ENCODE measurements around the gene CBX6. TPM values are rescaled to one million over a fixed set of nuclear protein-coding genes. Genes with fewer than 3 reads are reported as not detected.

CBX6 gene
- total and polyA plus RNA-seq, 2 of the 8 experiments (the other 6 are each of a cell fraction or from before 2014, with no cell fraction given) = 10.6 to 27.5 TPM

DNA sequence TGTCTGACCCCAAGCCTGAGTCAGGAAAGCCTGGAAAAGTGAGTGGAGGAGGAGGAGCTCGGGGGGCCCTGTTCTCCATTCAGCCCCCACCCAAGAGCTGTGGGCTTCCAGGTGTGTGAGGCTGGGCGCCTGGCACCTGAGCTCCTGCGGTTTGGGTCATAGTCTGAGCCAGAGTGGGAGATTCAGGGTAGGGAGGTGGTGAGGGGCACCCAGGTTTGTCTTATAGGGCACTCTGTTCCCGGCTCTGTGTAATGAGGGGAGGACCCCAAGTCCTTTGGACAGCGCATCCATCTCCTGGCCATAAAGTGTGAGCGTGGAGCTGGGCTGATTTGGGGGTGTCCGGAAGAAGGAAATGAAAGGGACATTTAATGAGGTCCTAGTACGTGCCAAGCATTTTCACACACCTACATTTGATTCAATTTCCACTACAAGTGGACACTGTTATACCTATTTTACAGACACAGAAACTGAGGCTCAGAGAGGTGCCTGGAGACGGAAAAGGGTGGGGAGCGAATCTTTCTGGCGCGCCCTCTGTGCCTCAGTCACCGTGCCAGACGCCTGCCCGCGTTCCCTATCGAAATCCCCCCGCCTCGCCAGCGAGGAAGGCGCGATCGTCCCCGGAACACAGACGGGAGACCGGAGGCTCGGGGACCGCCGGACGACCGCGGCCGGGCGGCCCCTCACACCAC, 29.4 kb downstream of the CBX6 start (continued):
- TF ChIP-seq BRCA1 (IDR thresholded peaks at IDR 0.05; ENCODE audit: low read depth, low read length) (no peak), TAF1 (IDR thresholded peaks at IDR 0.05; ENCODE audit: low read depth, low read length) (no peak), CHD1 (IDR thresholded peaks at IDR 0.05; ENCODE audit: low read depth, low read length) (no peak), POLR2AphosphoS5 (IDR thresholded peaks at IDR 0.05; ENCODE audit: low read depth, low read length) (no peak)
- TF ChIP-seq, protein P1, sequence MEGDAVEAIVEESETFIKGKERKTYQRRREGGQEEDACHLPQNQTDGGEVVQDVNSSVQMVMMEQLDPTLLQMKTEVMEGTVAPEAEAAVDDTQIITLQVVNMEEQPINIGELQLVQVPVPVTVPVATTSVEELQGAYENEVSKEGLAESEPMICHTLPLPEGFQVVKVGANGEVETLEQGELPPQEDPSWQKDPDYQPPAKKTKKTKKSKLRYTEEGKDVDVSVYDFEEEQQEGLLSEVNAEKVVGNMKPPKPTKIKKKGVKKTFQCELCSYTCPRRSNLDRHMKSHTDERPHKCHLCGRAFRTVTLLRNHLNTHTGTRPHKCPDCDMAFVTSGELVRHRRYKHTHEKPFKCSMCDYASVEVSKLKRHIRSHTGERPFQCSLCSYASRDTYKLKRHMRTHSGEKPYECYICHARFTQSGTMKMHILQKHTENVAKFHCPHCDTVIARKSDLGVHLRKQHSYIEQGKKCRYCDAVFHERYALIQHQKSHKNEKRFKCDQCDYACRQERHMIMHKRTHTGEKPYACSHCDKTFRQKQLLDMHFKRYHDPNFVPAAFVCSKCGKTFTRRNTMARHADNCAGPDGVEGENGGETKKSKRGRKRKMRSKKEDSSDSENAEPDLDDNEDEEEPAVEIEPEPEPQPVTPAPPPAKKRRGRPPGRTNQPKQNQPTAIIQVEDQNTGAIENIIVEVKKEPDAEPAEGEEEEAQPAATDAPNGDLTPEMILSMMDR (IDR thresholded peaks at IDR 0.05; ENCODE audit: control extremely low read depth in 1 of 3, insufficient read depth in 1 of 3, low read depth in 1 of 3, low read length in 3 of 3) = no peak
